Neural cell (in vitro differentiated cells): Measurements from ENCODE around the gene TPST1. TPM values are rescaled to one million over a fixed set of nuclear protein-coding genes. Genes with fewer than 3 reads are reported as not detected.

Experiments
- H2AFZ ChIP-seq: fragments of 200-600, 300-800 bp; sonication (generic), shearing (Covaris generic); 2 replicates; pipeline ENCODE4 v1.6.0; 2014; ENCODE audit warnings: low read depth, mild to moderate bottlenecking, antibody characterized with exemption, low read length, moderate library complexity
- H3F3A ChIP-seq: fragments of 200-600 bp; shearing (Covaris generic); 2 replicates; pipeline ENCODE4 v1.6.1; 2016; ENCODE audit warnings: mild to moderate bottlenecking, moderate library complexity, mixed read lengths, antibody characterized with exemption, low read length; ENCODE audit not compliant: insufficient read depth, poor library complexity, severe bottlenecking
- H3K27ac ChIP-seq: fragments of 200-600, 300-800 bp; sonication (generic), shearing (Covaris generic); 2 replicates; pipeline ENCODE4 v1.5.1; 2014; ENCODE audit warnings: mild to moderate bottlenecking, low read length, moderate library complexity
- H3K27me3 ChIP-seq: fragments of 300-800, 200-600 bp; sonication (generic), shearing (Covaris generic); 2 replicates; pipeline ENCODE4 v1.6.0; 2014; ENCODE audit warnings: mild to moderate bottlenecking, low read depth, low read length, moderate library complexity; ENCODE audit not compliant: insufficient read depth
- H3K36me3 ChIP-seq: fragments of 300-800, 200-600 bp; sonication (generic), shearing (Covaris generic); 2 replicates; pipeline ENCODE4 v1.5.1; 2014; ENCODE audit warnings: mild to moderate bottlenecking, antibody characterized with exemption, low read length, moderate library complexity; ENCODE audit not compliant: insufficient read depth
- H3K4me2 ChIP-seq: fragments of 300-800, 200-600 bp; sonication (generic), shearing (Covaris generic); 2 replicates; pipeline ENCODE4 v1.6.0; 2014; ENCODE audit warnings: mild to moderate bottlenecking, low read length
- H3K4me3 ChIP-seq: fragments of 300-800, 200-600 bp; sonication (generic), shearing (Covaris generic); 2 replicates; pipeline ENCODE4 v1.5.1; 2014; ENCODE audit warnings: mild to moderate bottlenecking, low read length, moderate library complexity
- H3K79me2 ChIP-seq: fragments of 200-600 bp; shearing (Covaris generic); replicated peaks from 2 replicates; pipeline ENCODE4 v1.6.0; 2014; ENCODE audit warnings: mild to moderate bottlenecking, low read length, moderate library complexity; ENCODE audit not compliant: insufficient read depth
- H3K9ac ChIP-seq: fragments of 300-800, 200-600 bp; sonication (generic), shearing (Covaris generic); 2 replicates; pipeline ENCODE4 v1.6.1; 2016; ENCODE audit warnings: mild to moderate bottlenecking, low read length, mixed read lengths
- H3K9me2 ChIP-seq: fragments of 200-600 bp; shearing (Covaris generic); 2 replicates; pipeline ENCODE4 v1.6.1; 2016; ENCODE audit warnings: mild to moderate bottlenecking, low read length, mixed read lengths; ENCODE audit not compliant: insufficient read depth
- H3K9me3 ChIP-seq: fragments of 200-600, 300-800 bp; sonication (generic), shearing (Covaris generic); 2 replicates; pipeline ENCODE4 v1.6.1; 2016; ENCODE audit warnings: mild to moderate bottlenecking, mixed run types, low read length, moderate library complexity, mixed read lengths
- H4K20me1 ChIP-seq: fragments of 200-600 bp; shearing (Covaris generic); 2 replicates; pipeline ENCODE4 v1.6.1; 2016; ENCODE audit warnings: mild to moderate bottlenecking, mixed run types; ENCODE audit not compliant: insufficient read depth
- CTCF ChIP-seq: fragments of 450-650 bp; IDR thresholded peaks from 2 replicates; pipeline ENCODE4 v1.5.1; 2014; ENCODE audit warnings: antibody characterized with exemption, mild to moderate bottlenecking, moderate library complexity; ENCODE audit not compliant: poor library complexity, severe bottlenecking
- EP300 ChIP-seq: fragments of 450-650 bp; conservative IDR thresholded peaks from 2 replicates; pipeline ENCODE4 v1.6.1; 2014; ENCODE audit warnings: antibody characterized with exemption, mild to moderate bottlenecking, moderate library complexity; ENCODE audit not compliant: poor library complexity, severe bottlenecking
- EZH2 ChIP-seq: fragments of 200-600, 300-800 bp; shearing (Covaris generic), sonication (generic); IDR thresholded peaks from 2 replicates; pipeline ENCODE4 v1.6.1; 2014; ENCODE audit warnings: antibody characterized with exemption, low read length, borderline replicate concordance, mild to moderate bottlenecking; ENCODE audit not compliant: insufficient read depth, poor library complexity, severe bottlenecking
- MXI1 ChIP-seq: fragments of 450-650 bp; conservative IDR thresholded peaks from 2 replicates; pipeline ENCODE4 v1.6.1; 2014; ENCODE audit warnings: antibody characterized with exemption, mild to moderate bottlenecking; ENCODE audit not compliant: poor library complexity, severe bottlenecking
- POLR2AphosphoS5 ChIP-seq: IDR thresholded peaks from 2 replicates; pipeline ENCODE4 v1.6.1; 2012
- RAD21 ChIP-seq: fragments of 450-650 bp; conservative IDR thresholded peaks from 2 replicates; pipeline ENCODE4 v1.6.1; 2014; ENCODE audit warnings: antibody characterized with exemption, mild to moderate bottlenecking, moderate library complexity
- REST ChIP-seq: IDR thresholded peaks from 2 replicates; pipeline ENCODE4 v1.6.1; 2012; ENCODE audit warnings: borderline replicate concordance
- SMC3 ChIP-seq: fragments of 450-650 bp; conservative IDR thresholded peaks from 2 replicates; pipeline ENCODE4 v1.6.1; 2014; ENCODE audit warnings: antibody characterized with exemption, mild to moderate bottlenecking, moderate library complexity; ENCODE audit not compliant: poor library complexity
- TAF1 ChIP-seq: IDR thresholded peaks from 2 replicates; pipeline ENCODE4 v1.6.1; 2012; ENCODE audit warnings: low read depth
- polyA plus RNA-seq: library from polyadenylated mRNA; depleted of rRNA; stranded (reverse); fragments of >200 nt; gene quantifications from 2 replicates; pipeline ENCODE4 v1.2.3, GENCODE V29; 2014

TPST1 gene
- polyA plus RNA-seq, 1 donor from 2014 or later, result 58.5 TPM

GRCh38 chr7:66333443-66333842, 128.3 kb downstream of the TPST1 start:
- no peaks in the 10 kb centered on the region for H3F3A ChIP-seq
- no peaks in the 10 kb centered on the region for H3K36me3 ChIP-seq
- no peaks in the 10 kb centered on the region for H3K9me2 ChIP-seq
- H3K4me2 ChIP-seq, result no peak overlapping the region
- no peak for TF ChIP-seq CTCF
- no peak for TF ChIP-seq EZH2
- no peak for TF ChIP-seq SMC3
- TF ChIP-seq TAF1, result no peak
- TF ChIP-seq EP300, result no peak
- TF ChIP-seq MXI1, result no peak
- no peak for TF ChIP-seq REST
- TF ChIP-seq RAD21, result no peak
- no peak for TF ChIP-seq POLR2AphosphoS5
- no peaks in the 10 kb centered on the region for H3K79me2 ChIP-seq
- no peak overlapping the region for H2AFZ ChIP-seq
- H3K4me3 ChIP-seq, result no peak overlapping the region
- no peaks in the 10 kb centered on the region for H3K27me3 ChIP-seq
- H3K9me3 ChIP-seq, result no peaks in the 10 kb centered on the region
- no peak overlapping the region for H3K27ac ChIP-seq
- H3K9ac ChIP-seq, result no peak overlapping the region
- no peaks in the 10 kb centered on the region for H4K20me1 ChIP-seq

- H4K20me1 ChIP-seq, result no peaks in the 10 kb centered on the region
- TF ChIP-seq SMC3, result no peak
- no peak for TF ChIP-seq MXI1
- TF ChIP-seq POLR2AphosphoS5, result no peak
- no peak for TF ChIP-seq CTCF
- H3K36me3 ChIP-seq, result no peaks in the 10 kb centered on the region
- H3K9me2 ChIP-seq, result no peaks in the 10 kb centered on the region
- no peak overlapping the region for H3K4me2 ChIP-seq
- no peaks in the 10 kb centered on the region for H3F3A ChIP-seq
- no peaks in the 10 kb centered on the region for H3K9me3 ChIP-seq
- no peaks in the 10 kb centered on the region for H3K27me3 ChIP-seq
- no peak overlapping the region for H2AFZ ChIP-seq
- no peak overlapping the region for H3K4me3 ChIP-seq
- H3K9ac ChIP-seq, result no peak overlapping the region
- H3K27ac ChIP-seq, result no peak overlapping the region
- H3K79me2 ChIP-seq, result no peaks in the 10 kb centered on the region
Observed at GRCh38 chr7:66335318-66335717, 130.2 kb downstream of the TPST1 start.
